Neural progenitor cell (in vitro differentiated cells): ENCODE results near the gene STMN3. TPM values are rescaled to one million over a fixed set of nuclear protein-coding genes. Genes with fewer than 3 reads are reported as not detected.

Experiments used
- DNase-seq: peaks from one replicate; pipeline ENCODE4 v3.0.0-alpha.2; 2016; ENCODE audit warnings: low spot score
- H2AFZ ChIP-seq: fragments of 200-600 bp; sonication (generic); replicated peaks from 2 replicates; pipeline ENCODE4 v1.6.1; 2016; ENCODE audit warnings: antibody characterized with exemption
- H3F3A ChIP-seq: fragments of 200-600 bp; sonication (generic); 2 replicates; pipeline ENCODE4 v1.6.1; 2016; ENCODE audit warnings: antibody characterized with exemption, low read depth
- H3K27ac ChIP-seq: fragments of 200-600 bp; sonication (generic); 2 replicates; pipeline ENCODE4 v1.5.1; 2016; ENCODE audit warnings: mild to moderate bottlenecking
- H3K27me3 ChIP-seq: fragments of 200-600 bp; sonication (generic); 2 replicates; pipeline ENCODE4 v1.6.1; 2016; ENCODE audit warnings: mild to moderate bottlenecking, moderate library complexity
- H3K36me3 ChIP-seq: fragments of 200-600 bp; sonication (generic); 2 replicates; pipeline ENCODE4 v1.5.1; 2016
- H3K4me1 ChIP-seq: fragments of 200-600 bp; sonication (generic); 2 replicates; pipeline ENCODE4 v1.6.1; 2016; ENCODE audit warnings: mixed run types
- H3K4me2 ChIP-seq: fragments of 200-600 bp; sonication (generic); 2 replicates; pipeline ENCODE4 v1.6.1; 2016
- H3K4me3 ChIP-seq: fragments of 200-600 bp; sonication (generic); 2 replicates; pipeline ENCODE4 v1.5.1; 2016
- H3K79me2 ChIP-seq: fragments of 200-600 bp; sonication (generic); 2 replicates; pipeline ENCODE4 v1.6.1; 2016; ENCODE audit warnings: low read depth
- H3K9ac ChIP-seq: fragments of 200-600 bp; sonication (generic); 2 replicates; pipeline ENCODE4 v1.6.1; 2016
- H3K9me3 ChIP-seq: fragments of 200-600 bp; sonication (generic); 2 replicates; pipeline ENCODE4 v1.5.1; 2016; ENCODE audit warnings: low read depth
- H4K20me1 ChIP-seq: fragments of 200-600 bp; sonication (generic); 2 replicates; pipeline ENCODE4 v1.6.1; 2016; ENCODE audit warnings: low read depth
- H3K27ac Mint-ChIP-seq: 3 replicates; pipeline ENCODE4 v1.8.0; 2021; ENCODE audit warnings: mixed read lengths
- H3K27me3 Mint-ChIP-seq: 2 replicates; pipeline ENCODE4 v1.8.0; 2022; ENCODE audit warnings: low read depth, mild to moderate bottlenecking, inconsistent platforms, moderate library complexity, mixed read lengths; ENCODE audit not compliant: insufficient read depth
- H3K36me3 Mint-ChIP-seq: 3 replicates; pipeline ENCODE4 v1.8.0; 2021; ENCODE audit warnings: mixed read lengths
- H3K4me1 Mint-ChIP-seq: 3 replicates; pipeline ENCODE4 v1.8.0; 2021; ENCODE audit warnings: mixed read lengths
- H3K4me3 Mint-ChIP-seq: 3 replicates; pipeline ENCODE4 v1.8.0; 2021; ENCODE audit warnings: mild to moderate bottlenecking, moderate library complexity, mixed read lengths
- H3K9me3 Mint-ChIP-seq: 3 replicates; pipeline ENCODE4 v1.8.0; 2020; ENCODE audit warnings: mixed read lengths
- EZH2 ChIP-seq: fragments of 200-600 bp; sonication (generic); IDR thresholded peaks from 2 replicates; pipeline ENCODE4 v1.6.1; 2017; ENCODE audit warnings: antibody characterized with exemption, mild to moderate bottlenecking, moderate library complexity
- EZH2phosphoT487 ChIP-seq: fragments of 200-600 bp; sonication (generic); IDR thresholded peaks from 2 replicates; pipeline ENCODE4 v1.6.1; 2017; ENCODE audit warnings: antibody characterized with exemption
- total RNA-seq: library from RNA; depleted of rRNA; stranded (reverse); fragments of >200 nt; gene quantifications from 2 replicates; pipeline ENCODE4 v1.2.3, GENCODE V29; 2015; ENCODE audit warnings: low replicate concordance
- TF ChIP-seq, protein P1 (sequence below): fragments of 200-600 bp; sonication (generic); IDR thresholded peaks from 2 replicates; pipeline ENCODE4 v1.5.1; 2017; ENCODE audit warnings: antibody characterized with exemption, mild to moderate bottlenecking

Gene STMN3
- total RNA-seq, 1 donor from 2014 or later, result 3.3 TPM

DNA sequence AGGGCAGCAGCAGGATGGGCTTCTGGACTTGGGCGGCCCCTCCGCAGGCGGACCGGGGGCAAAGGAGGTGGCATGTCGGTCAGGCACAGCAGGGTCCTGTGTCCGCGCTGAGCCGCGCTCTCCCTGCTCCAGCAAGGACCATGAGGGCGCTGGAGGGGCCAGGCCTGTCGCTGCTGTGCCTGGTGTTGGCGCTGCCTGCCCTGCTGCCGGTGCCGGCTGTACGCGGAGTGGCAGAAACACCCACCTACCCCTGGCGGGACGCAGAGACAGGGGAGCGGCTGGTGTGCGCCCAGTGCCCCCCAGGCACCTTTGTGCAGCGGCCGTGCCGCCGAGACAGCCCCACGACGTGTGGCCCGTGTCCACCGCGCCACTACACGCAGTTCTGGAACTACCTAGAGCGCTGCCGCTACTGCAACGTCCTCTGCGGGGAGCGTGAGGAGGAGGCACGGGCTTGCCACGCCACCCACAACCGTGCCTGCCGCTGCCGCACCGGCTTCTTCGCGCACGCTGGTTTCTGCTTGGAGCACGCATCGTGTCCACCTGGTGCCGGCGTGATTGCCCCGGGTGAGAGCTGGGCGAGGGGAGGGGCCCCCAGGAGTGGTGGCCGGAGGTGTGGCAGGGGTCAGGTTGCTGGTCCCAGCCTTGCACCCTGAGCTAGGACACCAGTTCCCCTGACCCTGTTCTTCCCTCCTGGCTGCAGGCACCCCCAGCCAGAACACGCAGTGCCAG is 43.6 kb upstream of the STMN3 start, which contains the start of gene TNFRSF6B:
Gene TNFRSF6B, plus strand, starts transcription at position 25 of the 729 bp plus-strand sequence. Its CDS starts 116 bp downstream, at position 141.
- Histone ChIP-seq H3K9ac (no peak within 1 kb of the TSS), H3K4me1 (peaks cover 10% of the 10 kb centered on the region), H3K27me3 (no peaks in the 10 kb centered on the region), H2AFZ (no peak within 1 kb of the TSS), H4K20me1 (no peaks in the 10 kb centered on the region), H3K4me2 (peak within 1 kb of the TSS; percentile 66), H3F3A (peaks cover 7% of the 10 kb centered on the region), H3K79me2 (no peaks in the 10 kb centered on the region), H3K4me3 (peak within 1 kb of the TSS; percentile 24), H3K36me3 (no peaks in the 10 kb centered on the region), H3K9me3 (no peaks in the 10 kb centered on the region), H3K27ac (no peak within 1 kb of the TSS)
- no peak for DNase-seq
- H3K27me3 Mint-ChIP-seq, result peaks cover 12% of the 10 kb centered on the region
- TF ChIP-seq EZH2, result no peak
- TF ChIP-seq, protein P1, sequence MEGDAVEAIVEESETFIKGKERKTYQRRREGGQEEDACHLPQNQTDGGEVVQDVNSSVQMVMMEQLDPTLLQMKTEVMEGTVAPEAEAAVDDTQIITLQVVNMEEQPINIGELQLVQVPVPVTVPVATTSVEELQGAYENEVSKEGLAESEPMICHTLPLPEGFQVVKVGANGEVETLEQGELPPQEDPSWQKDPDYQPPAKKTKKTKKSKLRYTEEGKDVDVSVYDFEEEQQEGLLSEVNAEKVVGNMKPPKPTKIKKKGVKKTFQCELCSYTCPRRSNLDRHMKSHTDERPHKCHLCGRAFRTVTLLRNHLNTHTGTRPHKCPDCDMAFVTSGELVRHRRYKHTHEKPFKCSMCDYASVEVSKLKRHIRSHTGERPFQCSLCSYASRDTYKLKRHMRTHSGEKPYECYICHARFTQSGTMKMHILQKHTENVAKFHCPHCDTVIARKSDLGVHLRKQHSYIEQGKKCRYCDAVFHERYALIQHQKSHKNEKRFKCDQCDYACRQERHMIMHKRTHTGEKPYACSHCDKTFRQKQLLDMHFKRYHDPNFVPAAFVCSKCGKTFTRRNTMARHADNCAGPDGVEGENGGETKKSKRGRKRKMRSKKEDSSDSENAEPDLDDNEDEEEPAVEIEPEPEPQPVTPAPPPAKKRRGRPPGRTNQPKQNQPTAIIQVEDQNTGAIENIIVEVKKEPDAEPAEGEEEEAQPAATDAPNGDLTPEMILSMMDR, result no peak
- TF ChIP-seq EZH2phosphoT487, result no peak
- H3K9me3 Mint-ChIP-seq, result peaks cover 4% of the 10 kb centered on the region
- H3K27ac Mint-ChIP-seq, result no peak within 1 kb of the TSS
- no peaks in the 10 kb centered on the region for H3K4me1 Mint-ChIP-seq
- peaks cover 3% of the 10 kb centered on the region for H3K36me3 Mint-ChIP-seq
- H3K4me3 Mint-ChIP-seq, result no peak within 1 kb of the TSS

DNA sequence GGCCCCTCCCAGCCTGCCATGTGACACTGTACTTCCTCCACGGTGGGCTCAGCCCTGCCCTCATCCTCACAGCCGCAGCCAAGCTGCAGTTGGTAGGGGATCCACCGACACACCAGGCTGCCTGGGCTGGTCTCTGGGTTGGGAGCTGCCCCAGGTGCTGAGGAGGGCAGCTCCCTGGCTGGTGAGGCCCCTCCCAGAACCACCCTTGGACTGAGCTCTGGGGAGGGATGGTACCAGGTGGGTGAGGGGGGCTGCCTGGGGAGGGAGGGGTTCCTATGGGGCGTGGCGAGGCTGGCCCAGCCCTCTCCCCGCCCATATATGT is 43.0 kb upstream of the STMN3 start:
- peaks cover 7% of the 10 kb centered on the region for H3F3A ChIP-seq
- H3K27ac ChIP-seq, result no peak overlapping the region
- H3K4me1 Mint-ChIP-seq, result no peaks in the 10 kb centered on the region
- peaks cover 5% of the 10 kb centered on the region for H3K36me3 Mint-ChIP-seq
- peaks cover 10% of the 10 kb centered on the region for H3K4me1 ChIP-seq
- peak; percentile 62 for DNase-seq
- H3K27me3 ChIP-seq, result no peaks in the 10 kb centered on the region
- H3K9me3 ChIP-seq, result no peaks in the 10 kb centered on the region
- no peak overlapping the region for H2AFZ ChIP-seq
- no peak overlapping the region for H3K9ac ChIP-seq
- peaks cover 13% of the 10 kb centered on the region for H3K27me3 Mint-ChIP-seq
- H3K9me3 Mint-ChIP-seq, result peaks cover 4% of the 10 kb centered on the region
- H3K4me3 Mint-ChIP-seq, result no peak overlapping the region
- H3K4me3 ChIP-seq, result peak overlapping the region; percentile 24
- H3K36me3 ChIP-seq, result no peaks in the 10 kb centered on the region
- no peaks in the 10 kb centered on the region for H3K79me2 ChIP-seq
- no peak overlapping the region for H3K27ac Mint-ChIP-seq
- no peak for TF ChIP-seq EZH2phosphoT487
- TF ChIP-seq, protein P1, result no peak
- no peak for TF ChIP-seq EZH2
- no peaks in the 10 kb centered on the region for H4K20me1 ChIP-seq
- H3K4me2 ChIP-seq, result peak overlapping the region; percentile 66

DNA sequence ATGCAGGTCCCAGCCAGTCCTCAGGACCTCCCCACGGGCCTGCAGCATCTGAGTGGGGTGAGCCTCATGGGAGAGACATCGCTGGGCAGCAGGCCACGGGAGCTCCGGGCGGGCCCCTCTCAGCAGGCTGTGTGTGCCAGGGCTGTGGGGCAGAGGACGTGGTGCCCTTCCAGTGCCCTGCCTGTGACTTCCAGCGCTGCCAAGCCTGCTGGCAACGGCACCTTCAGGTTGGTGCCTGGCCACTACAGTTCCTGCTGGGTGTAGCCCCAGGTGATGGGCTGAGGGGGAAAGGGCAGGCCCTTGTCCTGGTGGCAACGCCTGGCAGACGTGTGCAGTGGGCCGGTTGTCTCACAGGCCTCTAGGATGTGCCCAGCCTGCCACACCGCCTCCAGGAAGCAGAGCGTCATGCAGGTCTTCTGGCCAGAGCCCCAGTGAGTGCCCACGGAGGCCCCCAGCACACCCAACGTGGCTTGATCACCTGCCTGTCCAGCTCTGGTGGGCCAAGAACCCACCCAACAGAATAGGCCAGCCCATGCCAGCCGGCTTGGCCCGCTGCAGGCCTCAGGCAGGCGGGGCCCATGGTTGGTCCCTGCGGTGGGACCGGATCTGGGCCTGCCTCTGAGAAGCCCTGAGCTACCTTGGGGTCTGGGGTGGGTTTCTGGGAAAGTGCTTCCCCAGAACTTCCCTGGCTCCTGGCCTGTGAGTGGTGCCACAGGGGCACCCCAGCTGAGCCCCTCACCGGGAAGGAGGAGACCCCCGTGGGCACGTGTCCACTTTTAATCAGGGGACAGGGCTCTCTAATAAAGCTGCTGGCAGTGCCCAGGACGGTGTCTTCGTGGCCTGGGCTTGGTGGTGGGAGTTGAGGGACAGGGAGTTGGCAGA is 42.4 kb upstream of the STMN3 start:
- Histone ChIP-seq H3K36me3 (no peaks in the 10 kb centered on the region), H3F3A (peaks cover 7% of the 10 kb centered on the region), H3K9me3 (no peaks in the 10 kb centered on the region), H3K79me2 (no peaks in the 10 kb centered on the region), H2AFZ (no peak overlapping the region), H3K27me3 (no peaks in the 10 kb centered on the region), H3K4me1 (peaks cover 10% of the 10 kb centered on the region), H3K4me2 (peak overlapping the region; percentile 66), H3K9ac (no peak overlapping the region), H3K4me3 (no peak overlapping the region), H4K20me1 (no peaks in the 10 kb centered on the region), H3K27ac (no peak overlapping the region)
- DNase-seq, result no peak
- H3K27me3 Mint-ChIP-seq, result peaks cover 15% of the 10 kb centered on the region
- no peak for TF ChIP-seq EZH2
- TF ChIP-seq, protein P1, result no peak
- TF ChIP-seq EZH2phosphoT487, result no peak
- no peak overlapping the region for H3K4me3 Mint-ChIP-seq
- H3K36me3 Mint-ChIP-seq, result peaks cover 5% of the 10 kb centered on the region
- H3K4me1 Mint-ChIP-seq, result no peaks in the 10 kb centered on the region
- H3K27ac Mint-ChIP-seq, result no peak overlapping the region
- peaks cover 4% of the 10 kb centered on the region for H3K9me3 Mint-ChIP-seq
